ENCODE results near the gene MAP2. TPM values are rescaled to one million over a fixed set of nuclear protein-coding genes. Genes with fewer than 3 reads are reported as not detected.
"Not testable (repeated sequence)": the region's sequence is repeated elsewhere in the genome, so short reads cannot be mapped to it uniquely, and the experiment has no call there.

Gene MAP2
- total RNA-seq, 4 donors from 2014 or later: 2.0 to 6.4 (median 2.7) TPM

DNA sequence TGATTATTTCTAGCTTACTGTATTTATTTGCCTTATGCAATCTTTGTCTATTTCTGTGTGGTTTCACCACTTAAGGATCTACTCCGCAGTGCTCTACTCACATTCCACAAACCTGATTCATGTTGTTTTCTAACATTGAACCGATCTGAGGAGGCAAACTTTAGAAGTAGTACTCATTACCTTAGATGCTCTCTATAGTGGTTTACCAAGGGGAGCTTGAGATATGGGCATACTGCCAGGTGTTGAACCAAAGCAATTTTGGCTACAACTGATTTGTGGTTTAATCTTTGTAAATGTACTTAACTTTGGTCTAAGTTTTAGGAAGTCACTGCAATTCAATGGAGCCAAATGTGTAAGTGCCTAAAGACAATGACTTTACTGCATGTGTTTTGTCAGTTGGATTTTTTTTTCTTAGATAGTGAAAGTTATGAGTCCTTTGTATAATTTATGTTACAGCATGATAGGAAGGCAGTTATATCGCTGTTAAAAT lies 50.1 kb downstream of the MAP2 start:
- peaks cover 0 to 7% (median 2%) of the 10 kb centered on the region in 4 donors for H3K4me1 ChIP-seq
- WGBS, 2 donors (ENCODE audit: low coverage in 1 of 2): 31 to 32% methylated on average over 3 of the region's 3 CpGs
- H3K4me3 ChIP-seq: no peak overlapping the region
- TF ChIP-seq CTCF (IDR thresholded peaks at IDR 0.05): no peak
- no peak for TF ChIP-seq POLR2A (IDR thresholded peaks at IDR 0.05)
- TF ChIP-seq EP300 (IDR thresholded peaks at IDR 0.05; ENCODE audit: low read depth): no peak
- no peak for TF ChIP-seq POLR2AphosphoS5 (IDR thresholded peaks at IDR 0.05)
- DNase-seq: no peak
- in situ Hi-C loops (cut with MboI; ENCODE audit: low pct_ligation_motif_present in 1 of 4, low pct_unique_long_range_greater_than_20kb in 1 of 4, low sequenced_read_pairs in 3 of 4): no loop called here
- no peaks in the 10 kb centered on the region for H3K9me3 ChIP-seq
- no peaks in the 10 kb centered on the region for H3K36me3 ChIP-seq
- no peaks in the 10 kb centered on the region for H3K27me3 ChIP-seq
- H3K27ac ChIP-seq: no peak overlapping the region
- intact Hi-C loops (cut with DNase I; ENCODE audit: low total_unique reads): no loop called here

DNA sequence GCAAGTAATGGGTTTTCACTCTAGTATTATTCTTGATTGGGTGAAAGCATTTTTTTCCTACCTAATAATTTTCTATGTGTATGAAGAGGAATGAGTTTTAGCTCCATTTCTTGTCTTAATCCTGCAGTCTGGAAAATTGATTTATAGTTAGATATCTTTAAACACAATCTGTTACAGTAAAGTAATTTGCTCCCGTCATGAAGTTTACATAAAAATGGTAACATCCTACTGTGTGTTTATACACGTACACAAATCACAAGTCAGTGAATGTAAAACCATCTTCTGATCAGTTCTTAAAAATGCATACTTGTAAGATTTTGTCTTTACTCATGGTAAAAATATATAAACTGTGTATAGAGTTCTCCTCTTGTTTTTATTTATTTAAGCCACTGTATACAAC lies 51.1 kb downstream of the MAP2 start:
- H3K4me3 ChIP-seq: no peak overlapping the region
- in situ Hi-C loops (cut with MboI; ENCODE audit: low pct_ligation_motif_present in 1 of 4, low pct_unique_long_range_greater_than_20kb in 1 of 4, low sequenced_read_pairs in 3 of 4): no loop called here
- DNase-seq: no peak
- intact Hi-C loops (cut with DNase I; ENCODE audit: low total_unique reads): no loop called here
- no peaks in the 10 kb centered on the region for H3K27me3 ChIP-seq
- no peaks in the 10 kb centered on the region for H3K9me3 ChIP-seq
- H3K36me3 ChIP-seq: no peaks in the 10 kb centered on the region
- no peak for TF ChIP-seq POLR2AphosphoS5 (IDR thresholded peaks at IDR 0.05)
- TF ChIP-seq CTCF (IDR thresholded peaks at IDR 0.05): no peak
- TF ChIP-seq POLR2A (IDR thresholded peaks at IDR 0.05): no peak
- TF ChIP-seq EP300 (IDR thresholded peaks at IDR 0.05; ENCODE audit: low read depth): no peak
- no peak overlapping the region for H3K27ac ChIP-seq
- WGBS, 2 donors (ENCODE audit: low coverage in 1 of 2): 47 to 61% methylated on average over 2 of the region's 2 CpGs
- peaks cover 0 to 7% (median 2%) of the 10 kb centered on the region in 4 donors for H3K4me1 ChIP-seq

DNA sequence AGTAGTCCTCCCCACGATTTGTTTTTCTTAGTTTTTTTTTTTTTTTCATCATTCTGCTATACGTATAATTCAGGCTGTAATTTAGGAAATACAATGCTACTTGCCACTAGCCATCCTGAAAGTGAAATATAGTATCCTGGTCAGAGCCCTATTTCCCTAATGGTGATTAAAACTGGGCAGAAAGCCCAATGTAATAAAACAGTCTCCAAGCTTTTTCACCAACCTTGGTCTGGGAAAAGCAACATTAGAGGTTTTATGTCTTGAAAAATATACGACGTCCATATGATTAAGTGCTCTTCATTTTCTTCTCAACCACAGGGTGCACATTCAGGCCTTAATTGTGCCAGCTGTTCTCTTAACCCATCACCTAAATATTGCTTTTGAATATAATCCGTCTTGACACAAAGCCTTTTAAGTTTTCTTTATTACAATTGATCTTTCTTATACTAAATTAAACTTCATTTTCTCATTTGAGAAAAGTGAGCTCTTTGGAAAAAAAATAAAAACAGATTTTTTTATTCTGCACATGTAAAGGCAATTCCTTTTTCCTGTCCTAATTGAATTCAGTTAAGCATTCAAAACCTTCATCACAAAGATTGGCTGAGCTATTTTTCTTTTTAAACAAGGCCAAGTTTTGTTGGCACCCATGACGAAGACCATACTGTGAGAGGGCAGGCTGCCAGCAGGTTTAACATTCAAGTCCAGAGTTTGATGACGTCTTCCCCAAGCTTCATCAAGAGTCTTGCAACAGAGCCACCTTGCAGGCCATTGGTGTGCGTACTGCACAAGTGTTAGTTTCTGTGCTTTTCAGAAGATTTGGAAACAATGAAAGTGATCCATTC lies 52.7 kb downstream of the MAP2 start:
- peaks cover 0 to 7% (median 2%) of the 10 kb centered on the region in 4 donors for H3K4me1 ChIP-seq
- in situ Hi-C loops (cut with MboI; ENCODE audit: low pct_ligation_motif_present in 1 of 4, low pct_unique_long_range_greater_than_20kb in 1 of 4, low sequenced_read_pairs in 3 of 4) (no loop called here), intact Hi-C loops (cut with DNase I; ENCODE audit: low total_unique reads) (no loop called here)
- WGBS, 2 donors (ENCODE audit: low coverage in 1 of 2): 38 to 56% methylated on average over 7 to 8 of the region's 8 CpGs
- H3K4me3 ChIP-seq: no peak overlapping the region
- no peak overlapping the region for H3K27ac ChIP-seq
- no peaks in the 10 kb centered on the region for H3K27me3 ChIP-seq
- DNase-seq: no peak
- TF ChIP-seq CTCF (IDR thresholded peaks at IDR 0.05) (no peak), POLR2AphosphoS5 (IDR thresholded peaks at IDR 0.05) (no peak), POLR2A (IDR thresholded peaks at IDR 0.05) (no peak), EP300 (IDR thresholded peaks at IDR 0.05; ENCODE audit: low read depth) (no peak)
- no peaks in the 10 kb centered on the region for H3K9me3 ChIP-seq
- H3K36me3 ChIP-seq: no peaks in the 10 kb centered on the region

DNA sequence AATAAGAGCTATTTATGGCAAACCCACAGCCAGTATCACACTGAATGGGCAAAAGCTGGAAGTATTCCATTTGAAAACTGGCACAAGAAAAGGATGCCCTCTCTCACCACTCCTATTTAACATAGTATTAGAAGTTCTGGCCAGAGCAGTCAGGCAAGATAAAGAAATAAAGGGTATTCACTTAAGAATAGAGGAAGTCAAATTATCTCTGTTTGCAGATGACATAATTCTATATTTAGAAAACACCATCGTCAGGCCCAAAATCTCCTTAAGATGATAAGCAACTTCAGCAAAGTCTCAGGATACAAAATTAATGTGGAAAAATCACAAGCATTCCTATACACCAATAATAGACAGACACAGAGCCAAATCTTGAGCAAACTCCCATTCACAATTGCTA lies 68.4 kb downstream of the MAP2 start:
- H3K9me3 ChIP-seq; H3K4me1 ChIP-seq; H3K27me3 ChIP-seq; intact Hi-C loops (cut with DNase I; ENCODE audit: low total_unique reads); DNase-seq; in situ Hi-C loops (cut with MboI; ENCODE audit: low pct_ligation_motif_present in 1 of 4, low pct_unique_long_range_greater_than_20kb in 1 of 4, low sequenced_read_pairs in 3 of 4); H3K36me3 ChIP-seq; H3K4me3 ChIP-seq; H3K27ac ChIP-seq: not testable (repeated sequence)
- WGBS, 2 donors (ENCODE audit: low coverage in 1 of 2): 54 to 81% methylated on average over 1 of the region's 1 CpG

DNA sequence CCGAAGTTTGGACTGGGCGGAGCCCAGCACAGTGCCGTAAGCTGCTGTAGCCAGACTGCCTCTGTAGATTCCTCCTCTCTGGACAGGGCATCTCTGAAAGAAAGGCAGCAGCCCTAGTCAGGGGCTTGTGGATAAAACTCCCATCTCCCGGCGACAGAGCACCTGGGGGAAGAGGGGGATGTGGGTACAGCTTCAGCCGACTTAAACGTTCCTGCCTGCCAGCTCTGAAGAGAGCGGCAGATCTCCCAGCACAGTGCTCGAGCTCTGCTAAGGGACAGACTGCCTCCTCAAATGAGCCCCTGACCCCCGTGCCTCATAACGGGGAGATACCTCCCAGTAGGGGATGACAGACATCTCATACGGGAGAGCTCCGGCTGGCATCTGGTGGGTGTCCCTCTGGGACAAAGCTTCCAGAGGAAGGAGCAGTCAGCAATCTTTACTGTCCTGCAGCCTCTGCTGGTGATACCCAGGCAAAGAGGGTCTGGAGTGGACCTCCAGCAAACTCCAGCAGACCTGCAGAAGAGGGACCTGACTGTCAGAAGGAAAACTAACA lies 71.3 kb downstream of the MAP2 start:
- intact Hi-C loops (cut with DNase I; ENCODE audit: low total_unique reads); H3K4me1 ChIP-seq; DNase-seq; in situ Hi-C loops (cut with MboI; ENCODE audit: low pct_ligation_motif_present in 1 of 4, low pct_unique_long_range_greater_than_20kb in 1 of 4, low sequenced_read_pairs in 3 of 4); H3K4me3 ChIP-seq; H3K27me3 ChIP-seq; H3K9me3 ChIP-seq; H3K36me3 ChIP-seq: not testable (repeated sequence)
- 86 to 90% methylated on average over 3 to 13 of the region's 13 CpGs for WGBS, 2 donors (ENCODE audit: low coverage in 1 of 2)
- peak overlapping the region in 2 of 4 donors; percentile 2 to 28 for H3K27ac ChIP-seq

All from transverse colon (tissue), 4 donors.